Activated naive CD4-positive, alpha-beta T cell treated with anti-CD3 and anti-CD28 coated beads, Interleukin-2, amount 50 U/mL, for 24 hours (primary cell): ENCODE data around the gene SH2D7.

Source experiments
- H3K27ac Mint-ChIP-seq: one replicate; pipeline ENCODE4 v1.8.0; 2021; ENCODE audit warnings: mild to moderate bottlenecking, mixed read lengths
- H3K27me3 Mint-ChIP-seq: one replicate; pipeline ENCODE4 v1.8.0; 2021; ENCODE audit warnings: mixed read lengths
- H3K36me3 Mint-ChIP-seq: one replicate; pipeline ENCODE4 v1.8.0; 2021; ENCODE audit warnings: mixed read lengths
- H3K4me1 Mint-ChIP-seq: one replicate; pipeline ENCODE4 v1.8.0; 2021; ENCODE audit warnings: mixed read lengths
- H3K4me3 Mint-ChIP-seq: one replicate; pipeline ENCODE4 v1.8.0; 2021; ENCODE audit warnings: mild to moderate bottlenecking, mixed read lengths
- H3K9me3 Mint-ChIP-seq: one replicate; pipeline ENCODE4 v1.8.0; 2021; ENCODE audit warnings: mixed read lengths

Gene SH2D7

GRCh38 chr15:78055919-78056713 is 36.2 kb upstream of the SH2D7 start:
- H3K4me3 Mint-ChIP-seq: peak overlapping the region; percentile 57
- H3K36me3 Mint-ChIP-seq: peaks cover 6% of the 10 kb centered on the region
- H3K27ac Mint-ChIP-seq: peak overlapping the region; percentile 89
- H3K9me3 Mint-ChIP-seq: no peaks in the 10 kb centered on the region
- no peaks in the 10 kb centered on the region for H3K27me3 Mint-ChIP-seq
- H3K4me1 Mint-ChIP-seq: peaks cover 95% of the 10 kb centered on the region

GRCh38 chr15:78056714-78057269 is 35.6 kb upstream of the SH2D7 start:
- H3K4me1 Mint-ChIP-seq: peaks cover 90% of the 10 kb centered on the region

GRCh38 chr15:78057803-78058202 is 34.6 kb upstream of the SH2D7 start:
- Mint-ChIP-seq H3K27ac (peak overlapping the region; percentile 85), H3K9me3 (no peaks in the 10 kb centered on the region), H3K4me1 (peaks cover 90% of the 10 kb centered on the region), H3K4me3 (no peak overlapping the region), H3K36me3 (peaks cover 4% of the 10 kb centered on the region), H3K27me3 (no peaks in the 10 kb centered on the region)

More at GRCh38 chr15:78056714-78057269, 35.6 kb upstream of the SH2D7 start:
- Mint-ChIP-seq H3K9me3 (no peaks in the 10 kb centered on the region), H3K4me3 (peak overlapping the region; percentile 59), H3K27me3 (no peaks in the 10 kb centered on the region), H3K36me3 (peaks cover 6% of the 10 kb centered on the region), H3K27ac (peak overlapping the region; percentile 89)

- peak overlapping the region; percentile 85 for H3K27ac Mint-ChIP-seq
- peaks cover 4% of the 10 kb centered on the region for H3K36me3 Mint-ChIP-seq
- H3K4me3 Mint-ChIP-seq: peak overlapping the region; percentile 9
- H3K4me1 Mint-ChIP-seq: peaks cover 90% of the 10 kb centered on the region
- no peaks in the 10 kb centered on the region for H3K27me3 Mint-ChIP-seq
- H3K9me3 Mint-ChIP-seq: no peaks in the 10 kb centered on the region
These were observed 33.9 kb upstream of the SH2D7 start for GRCh38 chr15:78058401-78058935.

- peaks cover 82% of the 10 kb centered on the region for H3K4me1 Mint-ChIP-seq
- H3K27me3 Mint-ChIP-seq: no peaks in the 10 kb centered on the region
- H3K9me3 Mint-ChIP-seq: no peaks in the 10 kb centered on the region
- peak overlapping the region; percentile 85 for H3K27ac Mint-ChIP-seq
- H3K36me3 Mint-ChIP-seq: peaks cover 4% of the 10 kb centered on the region
- H3K4me3 Mint-ChIP-seq: peak overlapping the region; percentile 9
These were observed 33.1 kb upstream of the SH2D7 start for GRCh38 chr15:78059110-78059839.

GRCh38 chr15:78060232-78060631 is 32.1 kb upstream of the SH2D7 start:
- no peak overlapping the region for H3K4me3 Mint-ChIP-seq

GRCh38 chr15:78061963-78062427 is 30.4 kb upstream of the SH2D7 start:
- peaks cover 2% of the 10 kb centered on the region for H3K36me3 Mint-ChIP-seq
- peaks cover 55% of the 10 kb centered on the region for H3K4me1 Mint-ChIP-seq
- H3K4me3 Mint-ChIP-seq: peak overlapping the region; percentile 81
- no peaks in the 10 kb centered on the region for H3K27me3 Mint-ChIP-seq
- peak overlapping the region; percentile 88 for H3K27ac Mint-ChIP-seq
- no peaks in the 10 kb centered on the region for H3K9me3 Mint-ChIP-seq

More at GRCh38 chr15:78060232-78060631, 32.1 kb upstream of the SH2D7 start:
- Mint-ChIP-seq H3K27me3 (no peaks in the 10 kb centered on the region), H3K36me3 (peaks cover 2% of the 10 kb centered on the region), H3K27ac (peak overlapping the region; percentile 73), H3K9me3 (no peaks in the 10 kb centered on the region), H3K4me1 (peaks cover 73% of the 10 kb centered on the region)

GRCh38 chr15:78063217-78063616 is 29.1 kb upstream of the SH2D7 start:
- Mint-ChIP-seq H3K9me3 (no peaks in the 10 kb centered on the region), H3K27me3 (no peaks in the 10 kb centered on the region), H3K4me3 (no peak overlapping the region), H3K36me3 (peaks cover 2% of the 10 kb centered on the region), H3K4me1 (peaks cover 43% of the 10 kb centered on the region), H3K27ac (peak overlapping the region; percentile 7)

- Mint-ChIP-seq H3K27ac (no peak overlapping the region), H3K27me3 (no peaks in the 10 kb centered on the region), H3K36me3 (peaks cover under 1% of the 10 kb centered on the region), H3K4me3 (no peak overlapping the region), H3K9me3 (no peaks in the 10 kb centered on the region), H3K4me1 (peaks cover 35% of the 10 kb centered on the region)
These were observed 28.4 kb upstream of the SH2D7 start for GRCh38 chr15:78063970-78064385.

GRCh38 chr15:78064544-78064943 is 27.8 kb upstream of the SH2D7 start:
- no peaks in the 10 kb centered on the region for H3K36me3 Mint-ChIP-seq
- no peak overlapping the region for H3K4me3 Mint-ChIP-seq
- no peak overlapping the region for H3K27ac Mint-ChIP-seq
- peaks cover 30% of the 10 kb centered on the region for H3K4me1 Mint-ChIP-seq
- H3K9me3 Mint-ChIP-seq: no peaks in the 10 kb centered on the region
- H3K27me3 Mint-ChIP-seq: no peaks in the 10 kb centered on the region

GRCh38 chr15:78065284-78065872 is 27.0 kb upstream of the SH2D7 start:
- Mint-ChIP-seq H3K9me3 (no peaks in the 10 kb centered on the region), H3K27ac (peak overlapping the region; percentile 26), H3K36me3 (peaks cover 2% of the 10 kb centered on the region), H3K4me1 (peaks cover 21% of the 10 kb centered on the region), H3K27me3 (no peaks in the 10 kb centered on the region), H3K4me3 (no peak overlapping the region)

- Mint-ChIP-seq H3K27me3 (no peaks in the 10 kb centered on the region), H3K4me1 (peaks cover 22% of the 10 kb centered on the region), H3K9me3 (no peaks in the 10 kb centered on the region), H3K36me3 (peaks cover 2% of the 10 kb centered on the region), H3K27ac (peak overlapping the region; percentile 98), H3K4me3 (peak overlapping the region; percentile 26)
These were observed 26.1 kb upstream of the SH2D7 start for GRCh38 chr15:78065973-78066946.

GRCh38 chr15:78067328-78068228 is 24.8 kb upstream of the SH2D7 start:
- Mint-ChIP-seq H3K27me3 (no peaks in the 10 kb centered on the region), H3K4me1 (peaks cover 25% of the 10 kb centered on the region), H3K27ac (peak overlapping the region; percentile 98), H3K4me3 (peak overlapping the region; percentile 86), H3K9me3 (no peaks in the 10 kb centered on the region), H3K36me3 (peaks cover 2% of the 10 kb centered on the region)
